Hypothalamus (tissue), 51 donors: ENCODE results near the gene PAQR7.
"Not testable (repeated sequence)": the region's sequence is repeated elsewhere in the genome, so short reads cannot be mapped to it uniquely, and the experiment has no call there.

Experiments used
- DNase-seq, 51 donors: peaks; one replicate each; lab custom pipeline; 2025; lab: John Stamatoyannopoulos, UW

Gene PAQR7

GRCh38 chr1:25858494-25858893 lies 17.0 kb downstream of the PAQR7 start:
- no peak for DNase-seq

GRCh38 chr1:25856856-25857255 lies 18.7 kb downstream of the PAQR7 start:
- no peak for DNase-seq

DNA sequence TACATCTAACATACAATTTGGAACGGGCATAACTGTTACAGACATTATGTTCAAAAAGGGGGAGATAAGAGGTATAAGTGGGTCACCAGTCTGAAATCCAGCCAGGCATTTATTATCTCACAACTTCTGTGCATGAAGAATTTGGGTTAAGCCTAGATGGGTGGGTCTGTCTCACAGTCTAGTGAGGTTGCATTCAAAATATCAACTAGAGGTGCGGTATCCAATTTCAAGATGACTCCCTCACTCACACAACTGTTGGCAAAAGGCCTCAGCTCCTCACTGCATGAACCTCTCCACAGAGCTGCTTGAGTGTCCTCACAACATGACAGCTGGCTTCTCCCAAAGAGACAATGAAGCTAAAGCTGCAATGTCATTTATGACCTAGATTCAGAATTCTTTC lies 21.0 kb downstream of the PAQR7 start:
- DNase-seq: no peak

DNA sequence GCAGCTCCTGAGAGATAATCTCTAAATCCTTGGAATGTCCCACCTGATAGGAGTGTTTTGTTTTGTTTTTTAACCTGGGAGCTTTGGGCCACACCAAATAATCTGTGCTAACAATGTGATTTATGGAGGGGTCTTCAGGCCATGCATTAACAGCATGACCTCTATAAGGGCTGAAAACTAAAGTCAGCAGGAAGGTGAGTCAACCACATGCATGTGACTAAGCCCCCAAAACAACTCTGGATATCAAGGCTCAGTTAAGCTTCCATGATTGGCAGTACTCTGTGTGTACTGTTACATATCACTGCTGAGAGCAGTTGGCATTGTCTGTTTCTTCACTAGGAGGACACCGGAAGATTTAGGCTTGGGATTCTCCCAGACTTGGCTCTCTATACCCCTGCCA lies 27.0 kb downstream of the PAQR7 start:
- DNase-seq: no peak

DNA sequence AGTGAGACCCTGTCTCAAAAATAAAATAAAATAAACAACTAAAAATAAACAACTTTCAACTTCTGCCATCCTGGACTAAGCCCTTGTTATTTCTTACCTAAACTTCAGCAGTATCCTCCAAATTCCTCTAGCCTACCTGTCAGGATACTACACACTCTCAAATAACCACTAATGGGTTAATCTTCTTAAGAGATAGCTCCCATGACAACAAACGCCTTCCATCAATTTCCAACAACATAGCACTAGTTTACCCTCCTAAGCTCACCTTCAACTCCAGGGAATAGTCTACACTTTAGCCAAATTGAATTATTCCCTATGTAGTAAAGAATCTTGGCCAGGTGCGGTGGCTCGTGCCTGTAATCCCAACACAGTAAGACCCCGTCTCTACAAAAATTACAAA lies 27.6 kb downstream of the PAQR7 start:
- no peak for DNase-seq

GRCh38 chr1:25845664-25846063 lies 29.8 kb downstream of the PAQR7 start:
- DNase-seq: no peak

- DNase-seq: no peak
Measured at GRCh38 chr1:25844536-25845337, 30.8 kb downstream of the PAQR7 start.

DNA sequence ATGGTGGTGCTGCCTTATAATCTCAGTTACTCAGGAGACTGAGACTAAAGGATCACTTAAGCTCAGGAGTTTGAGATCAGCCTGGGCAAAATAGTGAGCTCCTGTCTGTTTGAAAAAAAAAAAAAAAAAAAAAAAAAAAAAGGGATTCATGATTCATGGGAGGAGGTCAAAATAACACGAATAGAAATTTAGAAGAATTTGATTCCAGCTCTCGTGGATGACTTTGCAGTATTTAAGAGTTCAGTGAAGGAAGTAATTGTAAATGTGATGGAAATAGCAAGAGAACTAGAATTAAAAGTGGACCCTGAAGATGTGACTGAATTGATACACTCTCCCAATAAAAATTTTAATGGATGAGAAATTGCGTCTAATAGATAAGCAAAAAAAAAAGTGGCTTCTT lies 32.0 kb downstream of the PAQR7 start:
- DNase-seq: no peak

DNA sequence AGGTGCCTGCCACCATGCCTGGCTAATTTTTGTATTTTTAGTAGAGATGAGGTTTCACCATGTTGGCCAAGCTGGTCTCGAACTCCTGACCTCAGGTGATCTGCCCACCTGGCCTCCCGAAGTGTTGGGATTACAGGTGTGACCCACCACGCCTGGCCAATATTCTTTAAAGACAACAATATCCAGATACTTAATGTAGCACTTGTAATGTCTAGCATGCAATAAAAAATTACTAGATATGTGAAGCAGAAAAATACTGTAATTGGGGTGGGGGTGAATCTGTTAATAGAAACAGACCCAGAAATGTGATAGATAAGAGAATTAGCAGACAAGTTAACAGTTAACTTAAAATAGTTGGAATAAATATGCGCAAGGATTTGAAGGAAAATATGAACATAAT lies 35.7 kb downstream of the PAQR7 start:
- not testable (repeated sequence) for DNase-seq

DNA sequence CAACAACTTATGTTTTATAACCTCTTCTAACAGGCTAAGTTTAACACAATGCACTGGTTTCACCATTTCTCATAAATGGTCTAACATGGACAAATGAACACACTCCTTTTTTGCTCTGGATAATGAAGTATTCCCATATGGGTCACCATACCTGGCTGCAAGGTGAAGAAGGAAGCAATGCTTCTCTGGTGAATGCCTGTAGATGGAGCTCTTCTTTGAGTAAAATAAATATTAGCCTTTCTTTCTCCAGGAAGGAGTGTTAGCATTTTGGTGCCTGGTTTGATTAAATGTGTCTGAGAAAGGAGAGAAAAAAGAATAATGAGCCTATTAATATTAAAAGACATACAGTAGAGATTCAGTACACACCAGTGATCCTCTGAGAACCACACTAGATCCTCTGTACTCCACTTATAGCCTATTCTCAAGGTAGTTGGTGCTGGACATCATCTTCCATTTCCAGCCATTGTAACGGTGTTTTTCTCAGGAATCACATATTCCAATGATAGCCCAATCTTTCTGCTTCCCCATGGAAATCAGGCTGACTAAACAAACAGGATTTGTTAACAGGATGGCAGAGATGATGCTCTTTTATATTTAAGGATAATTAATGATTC lies 38.1 kb downstream of the PAQR7 start:
- DNase-seq: no peak

- DNase-seq: no peak
Measured at GRCh38 chr1:25836695-25837094, 38.8 kb downstream of the PAQR7 start.

DNA sequence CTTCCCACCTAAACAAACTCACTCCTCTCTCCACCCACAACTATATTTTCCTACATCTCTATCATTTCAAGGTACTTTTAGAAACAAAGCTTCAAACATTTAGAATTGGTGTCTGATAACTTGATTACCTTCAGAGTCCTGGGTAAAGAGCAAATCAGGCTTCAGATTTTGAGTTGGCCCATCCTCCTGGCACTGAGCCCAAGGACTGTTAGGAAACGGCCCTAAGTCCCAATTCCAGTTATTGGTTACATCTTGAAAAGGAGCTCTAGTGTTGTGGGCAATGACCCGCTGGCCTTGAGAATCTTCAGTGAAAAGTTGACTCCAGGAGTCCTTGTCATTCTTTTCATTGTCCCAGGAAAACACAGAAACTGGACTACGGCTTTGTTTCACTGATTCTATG lies 40.6 kb downstream of the PAQR7 start:
- DNase-seq: no peak

DNA sequence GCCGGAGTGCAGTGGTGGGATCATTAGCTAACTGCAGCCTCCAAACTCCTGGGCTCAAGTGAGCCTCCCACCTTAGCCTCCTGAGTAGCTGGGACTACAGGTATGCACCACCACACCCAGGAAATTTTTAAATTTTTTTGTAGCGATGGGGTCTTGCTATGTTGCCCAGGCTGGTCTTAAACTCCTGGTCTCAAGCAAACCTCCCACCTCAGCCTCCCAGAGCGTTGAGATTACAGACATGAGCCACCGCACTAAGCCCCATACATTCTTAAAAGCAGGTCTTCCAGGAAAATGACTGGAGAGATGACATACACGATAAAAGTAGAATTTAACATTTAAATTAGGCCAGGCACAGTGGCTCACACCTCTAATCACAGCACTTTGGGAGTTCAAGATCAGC lies 42.4 kb downstream of the PAQR7 start:
- no peak for DNase-seq

DNA sequence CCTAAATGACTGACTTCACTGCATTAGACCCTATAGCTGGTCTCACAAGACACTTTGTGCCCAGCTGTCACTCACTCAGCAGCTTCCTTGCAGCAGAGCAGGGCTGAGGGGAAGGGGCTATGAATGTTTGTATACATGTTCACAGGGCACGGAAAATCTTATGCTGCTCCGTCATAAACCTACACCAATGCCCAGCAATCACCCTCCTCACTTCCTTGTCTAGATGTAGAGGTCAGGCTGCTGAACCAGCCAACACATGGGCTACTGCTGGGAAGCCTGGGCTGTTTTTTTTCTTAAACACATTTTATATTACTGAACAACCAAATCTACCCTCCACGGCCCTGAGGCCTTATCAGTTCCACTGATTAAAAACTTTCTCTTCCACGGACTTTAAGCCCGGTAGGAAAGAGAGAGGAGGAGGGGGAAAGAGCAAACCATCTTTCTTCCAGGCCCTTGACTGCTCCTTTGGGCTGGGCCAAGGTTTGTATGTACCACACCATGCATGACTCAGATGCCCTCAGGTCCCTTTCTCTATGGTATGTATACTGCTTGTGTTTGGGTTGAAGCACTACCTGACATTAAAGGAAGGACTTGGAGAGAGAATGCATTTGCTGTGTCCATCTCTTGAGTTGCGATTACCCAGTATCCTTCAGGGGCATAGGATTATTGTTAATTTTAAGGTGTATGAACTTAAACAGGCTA lies 43.0 kb downstream of the PAQR7 start:
- DNase-seq: no peak

DNA sequence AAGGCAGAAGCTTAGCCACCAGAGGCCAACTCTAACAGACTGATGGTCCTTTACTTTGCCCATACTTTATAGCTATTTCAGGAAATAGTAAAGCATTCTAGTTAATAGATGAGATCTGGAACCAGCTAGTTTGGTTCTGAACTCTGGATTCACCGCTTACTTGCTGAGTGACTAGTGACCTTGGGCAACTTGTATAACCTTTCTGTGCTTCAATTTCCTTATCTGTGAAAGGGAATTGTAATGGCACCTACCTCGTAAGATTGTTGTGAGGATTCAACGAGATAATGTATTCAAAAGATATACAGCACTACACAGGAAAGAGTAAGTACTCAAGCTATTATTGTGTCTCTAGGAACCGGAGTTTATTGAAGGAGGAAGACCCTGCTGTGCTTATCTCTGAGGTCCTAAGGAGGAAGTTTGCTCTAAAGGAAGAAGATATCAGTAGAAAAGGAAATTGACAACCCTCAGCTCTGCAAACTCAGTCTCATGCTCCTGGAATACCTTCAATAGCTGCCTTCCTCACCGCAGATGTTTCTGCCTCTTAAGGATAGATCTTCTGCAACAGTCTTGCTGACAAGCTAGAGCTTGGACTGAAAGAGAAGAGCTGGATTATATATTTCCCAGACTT lies 43.8 kb downstream of the PAQR7 start:
- no peak for DNase-seq

DNA sequence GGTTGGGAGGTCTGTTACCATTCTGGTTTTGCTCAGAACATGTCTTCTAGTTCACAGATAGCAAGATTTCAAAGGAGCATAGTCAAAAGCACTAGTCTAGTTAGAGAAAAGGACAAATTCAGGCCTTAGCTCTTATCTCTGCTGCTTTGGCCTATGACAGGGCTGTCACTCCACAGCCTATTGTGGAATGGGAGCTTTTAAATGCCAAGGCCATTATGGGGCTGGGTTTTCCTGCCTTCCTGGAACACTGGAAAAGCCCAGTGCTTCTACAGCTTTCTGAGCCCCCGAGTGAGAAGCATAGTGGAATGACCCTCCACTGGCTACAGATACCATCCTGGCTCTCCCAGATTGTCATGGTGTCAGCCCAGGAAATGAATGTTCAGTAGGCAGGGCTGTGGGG lies 46.5 kb downstream of the PAQR7 start:
- DNase-seq: no peak

GRCh38 chr1:25828491-25828890 lies 47.0 kb downstream of the PAQR7 start:
- DNase-seq: no peak

DNA sequence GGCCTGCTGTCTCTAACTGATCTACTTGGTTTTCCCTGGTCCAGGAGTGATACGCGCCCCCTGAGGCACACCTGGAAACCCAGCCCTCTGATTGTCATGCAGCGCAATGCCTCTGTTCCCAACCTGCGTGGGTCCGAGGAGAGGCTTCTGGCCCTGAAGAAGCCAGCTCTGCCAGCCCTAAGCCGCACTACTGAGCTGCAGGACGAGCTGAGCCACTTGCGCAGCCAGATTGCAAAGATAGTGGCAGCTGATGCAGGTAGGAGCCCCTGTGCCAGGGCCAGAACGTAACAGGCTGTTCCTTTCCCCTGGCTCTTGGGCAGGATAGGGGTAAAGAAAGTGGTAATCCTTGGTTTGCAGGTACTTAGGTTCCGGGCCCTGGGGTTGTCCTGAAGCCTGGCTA lies 48.9 kb downstream of the PAQR7 start:
- no peak for DNase-seq

DNA sequence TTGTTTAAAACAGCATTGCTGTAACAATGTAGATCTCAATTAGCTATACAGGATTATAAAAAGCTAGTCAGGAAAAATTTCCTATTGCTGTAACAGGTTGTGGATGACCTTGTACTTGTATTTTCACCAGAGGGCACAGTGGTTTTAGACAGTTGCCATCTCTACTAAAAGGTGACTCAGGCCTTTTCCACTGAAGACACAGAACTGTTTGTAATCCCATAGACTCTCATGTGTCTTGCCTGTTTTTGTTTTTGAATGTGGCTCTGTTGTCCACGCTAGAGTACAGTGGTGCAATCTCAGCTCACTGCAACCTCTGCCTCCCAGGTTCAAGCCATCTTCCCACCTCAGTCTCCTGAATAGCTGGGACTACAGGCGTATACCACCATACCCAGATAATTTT lies 49.9 kb downstream of the PAQR7 start:
- no peak for DNase-seq

- DNase-seq: no peak
Measured at GRCh38 chr1:25821630-25822091, 53.8 kb downstream of the PAQR7 start.

DNA sequence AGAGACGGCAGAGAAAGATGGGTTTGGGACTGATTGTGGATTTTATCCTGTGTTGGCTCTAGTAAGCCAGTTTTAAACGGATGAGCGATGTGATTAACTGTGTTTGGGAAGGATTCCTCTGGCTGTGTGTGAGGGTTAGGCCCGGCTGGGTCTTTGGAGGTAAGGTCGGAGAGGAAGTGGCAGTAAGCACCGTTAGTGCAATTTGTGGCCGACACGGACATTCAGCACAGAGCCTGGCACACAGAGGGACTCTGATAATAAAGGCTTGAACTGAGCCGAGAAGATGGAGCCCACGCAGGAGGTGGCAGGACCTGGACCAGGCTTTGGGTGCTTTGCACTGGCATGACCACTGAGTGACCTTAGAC lies 54.4 kb downstream of the PAQR7 start:
- DNase-seq: no peak
